Measurements from ENCODE around the gene SKOR1. TPM values are rescaled to one million over a fixed set of nuclear protein-coding genes. Genes with fewer than 3 reads are reported as not detected.

Gene SKOR1
- total and polyA plus RNA-seq, 7 donors: 0.06 to 0.48 (median 0.13) TPM

DNA sequence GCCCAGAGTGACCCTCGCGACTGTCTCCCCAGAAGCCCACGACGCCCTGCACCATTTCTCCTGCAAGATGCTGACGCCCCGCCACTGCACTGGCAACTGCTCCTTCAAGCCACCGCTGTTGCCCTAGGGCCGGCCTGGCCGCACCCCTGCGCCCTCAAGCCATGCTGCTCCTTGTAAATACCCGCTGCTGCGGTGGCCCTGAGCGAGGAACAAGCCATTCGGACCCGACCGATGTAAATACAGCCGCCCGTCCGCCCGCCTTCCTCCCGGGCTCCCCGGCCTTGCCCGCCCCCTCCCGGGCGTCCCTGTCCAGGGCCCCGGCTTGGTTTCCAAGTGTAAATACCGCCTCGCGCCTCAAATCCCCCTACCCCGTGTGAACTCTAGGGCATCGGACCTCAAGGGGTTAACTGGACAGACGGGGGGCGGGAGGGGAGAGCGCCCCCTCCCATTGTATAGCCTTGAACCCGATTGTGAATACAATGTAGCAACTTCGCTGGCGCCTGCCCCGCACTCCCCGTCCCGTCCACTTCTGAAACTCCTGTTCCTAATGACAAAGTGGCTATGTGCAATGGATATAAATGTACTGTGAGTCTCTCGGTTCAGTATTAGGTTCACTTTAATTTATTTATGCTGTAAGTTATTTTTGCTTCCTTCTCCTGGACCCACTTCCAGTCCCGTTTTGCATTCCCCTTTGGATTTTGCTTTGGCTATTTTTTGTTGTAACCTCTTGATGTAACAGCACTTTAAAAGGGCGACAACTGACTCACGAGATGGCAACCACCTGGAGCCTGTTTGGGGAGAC lies 8.6 kb downstream of the SKOR1 start:
- peak overlapping the region; percentile 51 for H3K4me3 ChIP-seq
- DNase-seq (peak; percentile 35 to 64), ATAC-seq (peak; percentile 29 to 42 (median 35))
- no peak overlapping the region for H3K27ac ChIP-seq
- intact Hi-C loops (cut with DNase I): loop anchor here in 1 of 2 donors (10.0 kb wide), 2 partner anchors 329 to 379 kb away; no protein-coding TSS in a partner anchor
- H3K27me3 ChIP-seq (ENCODE audit: insufficient read depth in 3 of 3, low read length in 2 of 3): peaks cover 0 to 65% (median 31%) of the 10 kb centered on the region in 3 donors
- no peaks in the 10 kb centered on the region for H3K9me3 ChIP-seq
- H3K36me3 ChIP-seq (ENCODE audit: insufficient read depth in 1 of 2, low read depth in 1 of 2): no peaks in the 10 kb centered on the region
- H3K4me1 ChIP-seq: peaks cover 15% of the 10 kb centered on the region
- TF ChIP-seq, protein P1, sequence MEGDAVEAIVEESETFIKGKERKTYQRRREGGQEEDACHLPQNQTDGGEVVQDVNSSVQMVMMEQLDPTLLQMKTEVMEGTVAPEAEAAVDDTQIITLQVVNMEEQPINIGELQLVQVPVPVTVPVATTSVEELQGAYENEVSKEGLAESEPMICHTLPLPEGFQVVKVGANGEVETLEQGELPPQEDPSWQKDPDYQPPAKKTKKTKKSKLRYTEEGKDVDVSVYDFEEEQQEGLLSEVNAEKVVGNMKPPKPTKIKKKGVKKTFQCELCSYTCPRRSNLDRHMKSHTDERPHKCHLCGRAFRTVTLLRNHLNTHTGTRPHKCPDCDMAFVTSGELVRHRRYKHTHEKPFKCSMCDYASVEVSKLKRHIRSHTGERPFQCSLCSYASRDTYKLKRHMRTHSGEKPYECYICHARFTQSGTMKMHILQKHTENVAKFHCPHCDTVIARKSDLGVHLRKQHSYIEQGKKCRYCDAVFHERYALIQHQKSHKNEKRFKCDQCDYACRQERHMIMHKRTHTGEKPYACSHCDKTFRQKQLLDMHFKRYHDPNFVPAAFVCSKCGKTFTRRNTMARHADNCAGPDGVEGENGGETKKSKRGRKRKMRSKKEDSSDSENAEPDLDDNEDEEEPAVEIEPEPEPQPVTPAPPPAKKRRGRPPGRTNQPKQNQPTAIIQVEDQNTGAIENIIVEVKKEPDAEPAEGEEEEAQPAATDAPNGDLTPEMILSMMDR (IDR thresholded peaks at IDR 0.05): peak; percentile 43
- 5 to 15% (median 8%) methylated on average over 39 to 44 of the region's 44 CpGs for WGBS, 3 donors

- no peaks in the 10 kb centered on the region for H3K36me3 ChIP-seq (ENCODE audit: insufficient read depth in 1 of 2, low read depth in 1 of 2)
- ATAC-seq (no peak), DNase-seq (peak in 1 of 2 donors; percentile 49)
- intact Hi-C loops (cut with DNase I): loop anchor here (5.0 to 10.0 kb wide), 3 partner anchors 312 to 380 kb away; partner anchors contain the start of gene C15orf61 (in 1 of the 2)
- no peaks in the 10 kb centered on the region for H3K9me3 ChIP-seq
- peak overlapping the region; percentile 51 for H3K4me3 ChIP-seq
- peaks cover 22% of the 10 kb centered on the region for H3K4me1 ChIP-seq
- peaks cover 0 to 56% (median 24%) of the 10 kb centered on the region in 3 donors for H3K27me3 ChIP-seq (ENCODE audit: insufficient read depth in 3 of 3, low read length in 2 of 3)
- 28 to 43% (median 36%) methylated on average over 57 to 59 of the region's 59 CpGs for WGBS, 3 donors
- H3K27ac ChIP-seq: no peak overlapping the region
- TF ChIP-seq, protein P1 (IDR thresholded peaks at IDR 0.05): no peak
Measured at GRCh38 chr15:67834581-67835296, 9.4 kb downstream of the SKOR1 start.

GRCh38 chr15:67835297-67836133 lies 10.2 kb downstream of the SKOR1 start:
- H3K4me3 ChIP-seq: peak overlapping the region; percentile 51
- TF ChIP-seq, protein P1 (IDR thresholded peaks at IDR 0.05): no peak
- ATAC-seq (no peak), DNase-seq (peak in 1 of 2 donors; percentile 56)
- 60 to 64% (median 60%) methylated on average over 54 to 59 of the region's 59 CpGs for WGBS, 3 donors
- intact Hi-C loops (cut with DNase I): loop anchor here (1.0 to 10.0 kb wide), 4 partner anchors 313 to 381 kb away; partner anchors contain the start of gene C15orf61 (in 1 of the 2)
- H3K36me3 ChIP-seq (ENCODE audit: insufficient read depth in 1 of 2, low read depth in 1 of 2): no peaks in the 10 kb centered on the region
- H3K27ac ChIP-seq: no peak overlapping the region
- H3K4me1 ChIP-seq: peaks cover 22% of the 10 kb centered on the region
- H3K27me3 ChIP-seq (ENCODE audit: insufficient read depth in 3 of 3, low read length in 2 of 3): peaks cover 0 to 49% (median 21%) of the 10 kb centered on the region in 3 donors
- H3K9me3 ChIP-seq: no peaks in the 10 kb centered on the region

GRCh38 chr15:67836134-67836455 lies 10.8 kb downstream of the SKOR1 start:
- 30 to 36% (median 30%) methylated on average over 16 of the region's 16 CpGs for WGBS, 3 donors
- ATAC-seq: no peak
- peaks cover 22% of the 10 kb centered on the region for H3K4me1 ChIP-seq
- H3K27me3 ChIP-seq (ENCODE audit: insufficient read depth in 3 of 3, low read length in 2 of 3): peaks cover 0 to 43% (median 21%) of the 10 kb centered on the region in 3 donors
- peak in 1 of 2 donors; percentile 42 for DNase-seq
- intact Hi-C loops (cut with DNase I): loop anchor here (1.0 to 10.0 kb wide), 4 partner anchors 314 to 381 kb away; partner anchors contain the start of gene C15orf61 (in 1 of the 2)
- H3K27ac ChIP-seq: no peak overlapping the region
- no peaks in the 10 kb centered on the region for H3K9me3 ChIP-seq
- H3K4me3 ChIP-seq: peak overlapping the region; percentile 51
- no peaks in the 10 kb centered on the region for H3K36me3 ChIP-seq (ENCODE audit: insufficient read depth in 1 of 2, low read depth in 1 of 2)
- TF ChIP-seq, protein P1 (IDR thresholded peaks at IDR 0.05): no peak
